Spleen (tissue), 7 donors: ENCODE data around the gene KIT.

Experiments used
- CTCF ChIP-seq, 11 experiments: fragments of 200-600 bp in 7 of 11; fragments of 450-650 bp in 4 of 11; sonication (generic) in 4 of 11; IDR thresholded peaks in 8 of 11; conservative IDR thresholded peaks in 3 of 11; 1 replicate in 7 of 11; 2 replicates in 4 of 11; pipeline versions ENCODE4 v1.4.0 to v1.8.0; 2016 to 2021; ENCODE audit warnings: antibody characterized with exemption in 11 of 11, inconsistent platforms in 4 of 11, mild to moderate bottlenecking in 1 of 11
- POLR2A ChIP-seq, 3 donors: fragments of 450-650 bp; IDR thresholded peaks; one replicate each; pipeline ENCODE4 v1.5.1; 2017; ENCODE audit warnings: antibody characterized with exemption in 3 of 3, mild to moderate bottlenecking in 1 of 3
- POLR2AphosphoS5 ChIP-seq, 3 donors: sonication (generic); formaldehyde crosslinking; IDR thresholded peaks; one replicate each; pipeline ENCODE4 v1.5.1; 2017; ENCODE audit warnings: antibody characterized with exemption in 3 of 3
- donor health status: DM: no; HTN: no; CAD: no; lungs with moderate emphysema.
- donor health status: DM: no; HTN: no; CAD: no.
- donor health status: DM: no; HTN: no; CAD: no.

GRCh38 chr4:54696649-54697048 is 38.9 kb downstream of the KIT start:
- no peak for TF ChIP-seq CTCF (IDR thresholded peaks at IDR 0.05 in 8 of 11, conservative IDR thresholded peaks at IDR 0.05 in 3 of 11)
- no peak for TF ChIP-seq POLR2AphosphoS5 (IDR thresholded peaks at IDR 0.05)
- TF ChIP-seq POLR2A (IDR thresholded peaks at IDR 0.05) = no peak
